CD4-positive, alpha-beta T cell treated with Interleukin-6 at 100 ng/mL for 8 hours (primary cell): ENCODE results near the gene NSF.

Source experiments
- DNase-seq: peaks from one replicate; pipeline ENCODE4 v3.0.0-alpha.2; 2020; ENCODE audit warnings: mixed read lengths, low spot score

NSF gene

GRCh38 chr17:46803544-46803943 is 213.1 kb downstream of the NSF start:
- no peak for DNase-seq

- no peak for DNase-seq
Measured at GRCh38 chr17:46805771-46806170, 215.3 kb downstream of the NSF start.
